ENCODE data around the gene CNBD2. TPM values are rescaled to one million over a fixed set of nuclear protein-coding genes. Genes with fewer than 3 reads are reported as not detected.

The CNBD2 gene
- total RNA-seq, 1 experiment from 2014 or later, result 3.1 TPM

DNA sequence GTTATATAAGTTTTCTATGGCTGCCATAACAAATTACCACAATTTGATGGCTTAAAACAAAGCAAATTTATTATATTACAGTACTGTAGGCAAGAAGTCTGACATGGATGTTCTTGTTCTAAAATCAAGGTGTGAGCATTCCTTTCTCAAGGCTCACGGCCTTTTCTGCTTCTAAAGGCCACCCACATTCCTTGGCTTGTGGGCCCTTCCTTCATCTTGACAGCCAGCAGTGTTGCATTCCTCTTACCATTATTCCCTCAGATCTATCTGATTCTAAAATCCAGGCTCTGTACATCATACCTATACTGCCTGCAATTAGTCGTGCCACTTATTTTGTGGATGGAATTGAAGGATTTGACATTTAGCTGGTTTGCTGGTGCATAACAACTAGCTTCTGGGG is 3.6 kb downstream of the CNBD2 start:
- TF ChIP-seq, protein P1, sequence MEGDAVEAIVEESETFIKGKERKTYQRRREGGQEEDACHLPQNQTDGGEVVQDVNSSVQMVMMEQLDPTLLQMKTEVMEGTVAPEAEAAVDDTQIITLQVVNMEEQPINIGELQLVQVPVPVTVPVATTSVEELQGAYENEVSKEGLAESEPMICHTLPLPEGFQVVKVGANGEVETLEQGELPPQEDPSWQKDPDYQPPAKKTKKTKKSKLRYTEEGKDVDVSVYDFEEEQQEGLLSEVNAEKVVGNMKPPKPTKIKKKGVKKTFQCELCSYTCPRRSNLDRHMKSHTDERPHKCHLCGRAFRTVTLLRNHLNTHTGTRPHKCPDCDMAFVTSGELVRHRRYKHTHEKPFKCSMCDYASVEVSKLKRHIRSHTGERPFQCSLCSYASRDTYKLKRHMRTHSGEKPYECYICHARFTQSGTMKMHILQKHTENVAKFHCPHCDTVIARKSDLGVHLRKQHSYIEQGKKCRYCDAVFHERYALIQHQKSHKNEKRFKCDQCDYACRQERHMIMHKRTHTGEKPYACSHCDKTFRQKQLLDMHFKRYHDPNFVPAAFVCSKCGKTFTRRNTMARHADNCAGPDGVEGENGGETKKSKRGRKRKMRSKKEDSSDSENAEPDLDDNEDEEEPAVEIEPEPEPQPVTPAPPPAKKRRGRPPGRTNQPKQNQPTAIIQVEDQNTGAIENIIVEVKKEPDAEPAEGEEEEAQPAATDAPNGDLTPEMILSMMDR (conservative IDR thresholded peaks at IDR 0.05; ENCODE audit: low read depth, low read length), result no peak
- TF ChIP-seq EZH2 (IDR thresholded peaks at IDR 0.05; ENCODE audit: borderline replicate concordance, low read depth, low read length, poor library complexity, severe bottlenecking), result no peak

DNA sequence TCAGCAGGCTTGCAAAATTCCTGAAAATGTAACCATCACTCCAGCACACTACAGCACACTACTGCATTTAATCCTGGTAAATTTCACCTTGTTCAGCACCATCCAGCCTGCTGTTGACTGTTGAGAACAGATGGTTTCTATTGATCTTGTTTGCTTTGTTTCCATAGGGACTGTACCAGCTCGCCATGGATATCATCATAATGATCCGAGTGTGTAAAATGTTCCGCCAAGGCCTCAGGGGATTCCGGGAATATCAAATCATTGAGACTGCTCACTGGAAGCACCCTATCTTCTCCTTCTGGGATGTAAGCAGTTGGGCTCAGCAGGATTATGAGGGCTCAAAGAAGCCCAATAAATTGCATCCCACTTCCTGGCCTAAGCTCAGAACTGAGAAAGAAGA is 4.1 kb downstream of the CNBD2 start:
- ChIA-PET POLR2A (ENCODE audit: low non-redundant PET) (no interaction called here), CTCF (no interaction called here)
- Histone ChIP-seq H3K9me3 (ENCODE audit: low read depth, low read length, poor library complexity, severe bottlenecking) (no peaks in the 10 kb centered on the region), H3K4me3 (ENCODE audit: low read depth, low read length, poor library complexity, severe bottlenecking) (no peak overlapping the region), H3K27ac (ENCODE audit: low read depth, low read length, poor library complexity, severe bottlenecking) (no peak overlapping the region), H3K27me3 (replicated peaks; ENCODE audit: insufficient read depth, low read depth, low read length, poor library complexity) (no peaks in the 10 kb centered on the region), H3K36me3 (ENCODE audit: insufficient read depth, low read length, poor library complexity, severe bottlenecking) (no peaks in the 10 kb centered on the region), H3K4me1 (ENCODE audit: insufficient read depth, low read length, poor library complexity, severe bottlenecking) (no peaks in the 10 kb centered on the region)
- DNase-seq (ENCODE audit: low spot score), result no peak
- TF ChIP-seq EZH2 (IDR thresholded peaks at IDR 0.05; ENCODE audit: borderline replicate concordance, low read depth, low read length, poor library complexity, severe bottlenecking), result no peak
- TF ChIP-seq, protein P1 (conservative IDR thresholded peaks at IDR 0.05; ENCODE audit: low read depth, low read length), result no peak
- intact Hi-C loops (cut with micrococcal nuclease; ENCODE audit: unreplicated experiment), result no loop called here
- BruUV-seq (replicated peaks), result no TSS peak

More for the DNA sequence above, 3.6 kb downstream of the CNBD2 start:
- no peaks in the 10 kb centered on the region for H3K4me1 ChIP-seq (ENCODE audit: insufficient read depth, low read length, poor library complexity, severe bottlenecking)
- CTCF ChIA-PET, result no interaction called here
- no peak for DNase-seq (ENCODE audit: low spot score)
- POLR2A ChIA-PET (ENCODE audit: low non-redundant PET), result no interaction called here
- no peaks in the 10 kb centered on the region for H3K27me3 ChIP-seq (replicated peaks; ENCODE audit: insufficient read depth, low read depth, low read length, poor library complexity)
- no peak overlapping the region for H3K27ac ChIP-seq (ENCODE audit: low read depth, low read length, poor library complexity, severe bottlenecking)
- BruUV-seq (replicated peaks), result no TSS peak
- no peak overlapping the region for H3K4me3 ChIP-seq (ENCODE audit: low read depth, low read length, poor library complexity, severe bottlenecking)
- no peaks in the 10 kb centered on the region for H3K36me3 ChIP-seq (ENCODE audit: insufficient read depth, low read length, poor library complexity, severe bottlenecking)
- intact Hi-C loops (cut with micrococcal nuclease; ENCODE audit: unreplicated experiment), result no loop called here
- no peaks in the 10 kb centered on the region for H3K9me3 ChIP-seq (ENCODE audit: low read depth, low read length, poor library complexity, severe bottlenecking)

DNA sequence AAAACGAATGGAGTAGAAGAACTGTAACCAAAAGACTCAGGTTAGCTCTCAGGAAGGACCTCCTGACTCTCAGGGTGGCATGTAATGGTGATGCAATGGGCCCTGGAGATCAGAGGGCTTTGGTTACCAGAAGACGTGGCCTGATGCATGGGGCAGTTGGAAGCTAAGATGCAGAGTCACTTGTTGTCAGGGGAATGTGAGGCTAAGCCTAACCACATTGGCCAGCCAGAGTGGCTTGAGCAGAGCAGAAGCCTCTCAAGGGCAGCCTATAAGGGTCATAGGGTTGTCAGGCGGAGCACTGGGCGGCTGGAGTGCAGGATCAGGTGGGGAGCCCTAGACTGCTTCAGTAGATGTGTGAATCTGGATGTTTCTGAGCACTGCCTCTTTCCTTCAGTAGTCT is 5.9 kb downstream of the CNBD2 start:
- Histone ChIP-seq H3K4me1 (ENCODE audit: insufficient read depth, low read length, poor library complexity, severe bottlenecking) (no peaks in the 10 kb centered on the region), H3K27me3 (replicated peaks; ENCODE audit: insufficient read depth, low read depth, low read length, poor library complexity) (no peaks in the 10 kb centered on the region), H3K9me3 (ENCODE audit: low read depth, low read length, poor library complexity, severe bottlenecking) (no peaks in the 10 kb centered on the region), H3K4me3 (ENCODE audit: low read depth, low read length, poor library complexity, severe bottlenecking) (no peak overlapping the region), H3K36me3 (ENCODE audit: insufficient read depth, low read length, poor library complexity, severe bottlenecking) (no peaks in the 10 kb centered on the region), H3K27ac (ENCODE audit: low read depth, low read length, poor library complexity, severe bottlenecking) (no peak overlapping the region)
- intact Hi-C loops (cut with micrococcal nuclease; ENCODE audit: unreplicated experiment), result no loop called here
- ChIA-PET POLR2A (ENCODE audit: low non-redundant PET) (no interaction called here), CTCF (no interaction called here)
- no peak for DNase-seq (ENCODE audit: low spot score)
- no peak for TF ChIP-seq EZH2 (IDR thresholded peaks at IDR 0.05; ENCODE audit: borderline replicate concordance, low read depth, low read length, poor library complexity, severe bottlenecking)
- TF ChIP-seq, protein P1 (conservative IDR thresholded peaks at IDR 0.05; ENCODE audit: low read depth, low read length), result no peak
- BruUV-seq (replicated peaks), result no TSS peak

Measured in A673 (cell line).